NT2/D1 (cell line): Measurements from ENCODE around the gene TRIM43B.

Source experiments
- YY1 ChIP-seq: IDR thresholded peaks from 2 replicates; pipeline ENCODE4 v1.6.1; 2011; ENCODE audit not compliant: insufficient read length, insufficient read depth
- ZNF274 ChIP-seq: IDR thresholded peaks from 2 replicates; pipeline ENCODE4 v1.6.1; 2011; ENCODE audit warnings: mild to moderate bottlenecking, low read depth, low read length

DNA sequence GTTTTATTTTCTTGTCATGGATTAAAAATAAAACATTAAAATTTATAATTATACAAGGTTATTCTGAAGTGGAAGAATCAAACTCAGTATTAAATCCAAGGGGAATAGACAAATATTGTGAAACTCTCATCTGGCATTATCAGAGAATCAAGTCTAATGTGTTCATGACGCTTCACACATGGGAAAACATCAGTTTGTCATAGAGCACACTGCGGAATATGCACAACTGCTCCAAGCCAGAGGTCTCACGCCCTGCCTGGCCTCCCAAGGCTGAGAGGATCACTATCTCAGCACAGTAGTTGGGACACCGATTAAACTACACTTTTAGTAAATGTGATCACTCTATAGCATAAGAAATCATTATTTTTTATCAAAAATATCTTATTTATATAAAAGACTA lies 20.7 kb upstream of the TRIM43B start:
- TF ChIP-seq ZNF274 (no peak), YY1 (no peak)
